Subcutaneous abdominal adipose tissue (tissue), 5 donors: Measurements from ENCODE around the gene MOXD1.
"Not testable (repeated sequence)": the region's sequence is repeated elsewhere in the genome, so short reads cannot be mapped to it uniquely, and the experiment has no call there.

Experiments
- H3K27ac ChIP-seq: one replicate; pipeline ENCODE4 v1.7.0; 2013; ENCODE audit warnings: low read depth, mild to moderate bottlenecking, inconsistent platforms, low read length, moderate library complexity
- H3K27me3 ChIP-seq, 5 donors: one replicate each; pipeline ENCODE4 v1.7.0; 2013; ENCODE audit warnings: low read length in 5 of 5, inconsistent platforms in 1 of 5; ENCODE audit not compliant: control insufficient read depth in 5 of 5, insufficient read depth in 4 of 5
- H3K36me3 ChIP-seq, 5 donors: one replicate each; pipeline ENCODE4 v1.7.0; 2013; ENCODE audit warnings: low read length in 5 of 5; ENCODE audit not compliant: control insufficient read depth in 5 of 5, insufficient read depth in 5 of 5
- H3K4me1 ChIP-seq, 5 donors: one replicate each; pipeline ENCODE4 v1.7.0; 2013; ENCODE audit warnings: low read length in 5 of 5, mild to moderate bottlenecking in 3 of 5, moderate library complexity in 1 of 5; ENCODE audit not compliant: control insufficient read depth in 5 of 5, insufficient read depth in 5 of 5
- H3K4me3 ChIP-seq, 5 donors: one replicate each; pipeline ENCODE4 v1.7.0; 2013; ENCODE audit warnings: low read length in 5 of 5, low read depth in 1 of 5
- H3K9ac ChIP-seq, 5 donors: one replicate each; pipeline ENCODE4 v1.7.0; 2013; ENCODE audit warnings: low read length in 5 of 5, mild to moderate bottlenecking in 4 of 5, moderate library complexity in 3 of 5
- H3K9me3 ChIP-seq, 5 donors: one replicate each; pipeline ENCODE4 v1.7.0; 2013; ENCODE audit warnings: low read length in 5 of 5; ENCODE audit not compliant: control insufficient read depth in 5 of 5
- donor health status: healthy.
- donor health status: healthy.
- donor health status: healthy.
- donor health status: healthy.
- donor health status: healthy.

MOXD1 gene

DNA sequence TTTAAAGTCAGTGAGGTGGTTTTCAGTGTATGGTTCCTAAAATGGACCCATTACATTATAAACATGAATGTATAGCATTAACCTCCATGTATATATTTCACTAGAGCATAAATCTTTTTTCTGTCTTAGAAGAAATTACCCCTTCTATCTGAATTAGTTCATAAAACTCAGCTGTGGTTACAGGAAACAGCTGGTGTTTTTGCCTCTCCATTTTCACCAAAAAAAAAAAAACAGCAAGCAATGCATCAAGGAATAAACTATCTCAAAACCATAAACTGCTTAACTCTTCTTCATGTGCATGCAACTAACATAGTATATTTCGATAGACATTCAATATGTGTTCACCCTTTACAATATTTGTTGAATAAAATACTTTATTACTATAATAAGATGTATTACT, 40.2 kb downstream of the MOXD1 start:
- Histone ChIP-seq H3K9me3 (no peaks in the 10 kb centered on the region), H3K27me3 (peaks cover 0 to 2% (median 0%) of the 10 kb centered on the region in 5 donors)

DNA sequence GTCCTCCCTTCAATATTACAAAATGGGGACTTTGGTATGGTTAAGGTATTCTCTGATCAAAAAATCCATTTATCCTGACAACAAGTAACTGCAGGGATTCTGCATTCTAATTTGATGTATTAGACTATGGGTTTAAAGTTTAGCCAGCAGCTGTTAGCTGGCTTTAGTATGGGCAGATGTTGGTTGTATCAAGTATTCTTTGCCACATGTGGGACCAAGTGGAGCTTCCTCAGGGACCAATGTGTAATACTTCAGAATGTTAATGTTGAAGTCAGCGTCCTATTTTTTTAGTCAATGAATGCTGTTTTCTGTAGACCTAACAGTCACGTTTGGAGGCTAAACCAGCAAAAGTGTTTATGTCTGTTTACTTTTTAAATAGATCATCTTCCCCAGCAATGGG, 41.4 kb downstream of the MOXD1 start:
- Histone ChIP-seq H3K4me3 (no peak overlapping the region), H3K4me1 (peaks cover 0 to 3% (median 0%) of the 10 kb centered on the region in 5 donors), H3K27me3 (peaks cover 0 to 2% (median 0%) of the 10 kb centered on the region in 5 donors), H3K9me3 (no peaks in the 10 kb centered on the region), H3K36me3 (no peaks in the 10 kb centered on the region), H3K9ac (no peak overlapping the region), H3K27ac (no peak overlapping the region)

More for the DNA sequence above, 40.2 kb downstream of the MOXD1 start:
- Histone ChIP-seq H3K27ac (no peak overlapping the region), H3K4me3 (no peak overlapping the region), H3K4me1 (peaks cover 0 to 3% (median 0%) of the 10 kb centered on the region in 5 donors), H3K36me3 (no peaks in the 10 kb centered on the region), H3K9ac (no peak overlapping the region)

- Histone ChIP-seq H3K27ac (no peak overlapping the region), H3K4me1 (peaks cover 0 to 3% (median 0%) of the 10 kb centered on the region in 5 donors), H3K4me3 (no peak overlapping the region), H3K36me3 (no peaks in the 10 kb centered on the region), H3K9me3 (no peaks in the 10 kb centered on the region), H3K27me3 (peaks cover 0 to 2% (median 0%) of the 10 kb centered on the region in 5 donors), H3K9ac (no peak overlapping the region)
Observed at GRCh38 chr6:132357120-132357519, 44.2 kb downstream of the MOXD1 start.

- H3K27me3 ChIP-seq: no peaks in the 10 kb centered on the region
- no peaks in the 10 kb centered on the region for H3K9me3 ChIP-seq
- H3K4me3 ChIP-seq: peak overlapping the region in 1 of 5 donors; percentile 18
- no peak overlapping the region for H3K9ac ChIP-seq
- no peaks in the 10 kb centered on the region for H3K36me3 ChIP-seq
- peaks cover 0 to 3% (median 0%) of the 10 kb centered on the region in 5 donors for H3K4me1 ChIP-seq
- no peak overlapping the region for H3K27ac ChIP-seq
Observed at GRCh38 chr6:132354517-132355167, 46.6 kb downstream of the MOXD1 start.

- not testable (repeated sequence) for H3K9ac ChIP-seq, H3K9me3 ChIP-seq, H3K27ac ChIP-seq, H3K4me1 ChIP-seq, H3K27me3 ChIP-seq, H3K4me3 ChIP-seq, H3K36me3 ChIP-seq
Observed at GRCh38 chr6:132351986-132352385, 49.3 kb downstream of the MOXD1 start.

DNA sequence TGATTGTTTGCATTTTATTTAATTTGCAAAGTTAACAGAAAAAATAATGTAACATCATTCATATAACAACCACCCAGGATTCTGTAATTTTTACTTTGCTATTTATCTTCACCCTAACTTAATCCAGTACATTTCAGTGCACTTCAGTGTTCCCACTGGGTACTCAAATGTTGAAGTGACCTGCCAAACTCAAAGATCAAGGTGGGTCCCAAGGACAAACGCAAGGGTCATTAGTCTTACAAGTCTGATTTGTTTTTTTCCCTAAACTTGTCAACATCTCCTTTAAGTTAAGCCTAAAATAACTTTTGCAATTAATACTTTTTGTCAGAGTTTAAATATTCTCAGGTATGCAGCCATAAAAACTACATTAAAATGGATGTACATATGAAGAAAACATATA, 53.0 kb downstream of the MOXD1 start:
- Histone ChIP-seq H3K9me3 (peaks cover 0 to 11% (median 8%) of the 10 kb centered on the region in 5 donors), H3K4me3 (no peak overlapping the region), H3K27me3 (no peaks in the 10 kb centered on the region), H3K27ac (no peak overlapping the region), H3K36me3 (no peaks in the 10 kb centered on the region), H3K4me1 (no peaks in the 10 kb centered on the region), H3K9ac (no peak overlapping the region)

GRCh38 chr6:132344811-132345210, 56.5 kb downstream of the MOXD1 start:
- peaks cover 0 to 11% (median 8%) of the 10 kb centered on the region in 5 donors for H3K9me3 ChIP-seq
- H3K9ac ChIP-seq: no peak overlapping the region
- H3K36me3 ChIP-seq: no peaks in the 10 kb centered on the region
- no peaks in the 10 kb centered on the region for H3K4me1 ChIP-seq
- no peak overlapping the region for H3K4me3 ChIP-seq
- H3K27ac ChIP-seq: no peak overlapping the region
- H3K27me3 ChIP-seq: no peaks in the 10 kb centered on the region

DNA sequence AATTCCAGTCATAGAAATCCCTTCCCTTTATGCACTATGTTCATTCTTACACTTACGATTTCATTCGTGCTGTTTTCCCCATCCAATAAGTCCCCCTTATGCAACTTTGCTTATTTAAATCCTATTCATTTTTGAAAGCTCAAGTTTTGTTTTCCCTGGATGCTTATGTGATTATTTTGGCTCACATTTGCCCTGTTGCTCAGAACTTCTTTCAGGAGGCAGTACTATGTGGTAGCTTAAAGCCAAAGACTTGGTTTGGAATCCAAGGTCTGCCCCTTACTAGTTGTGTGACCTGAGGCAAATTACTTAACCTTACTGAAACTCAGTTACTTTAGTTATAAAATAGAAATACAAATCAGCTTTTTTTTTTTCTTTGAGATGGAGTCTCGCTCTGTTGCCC, 59.6 kb downstream of the MOXD1 start:
- no peak overlapping the region for H3K27ac ChIP-seq
- H3K27me3 ChIP-seq: no peaks in the 10 kb centered on the region
- no peaks in the 10 kb centered on the region for H3K4me1 ChIP-seq
- no peak overlapping the region for H3K4me3 ChIP-seq
- no peaks in the 10 kb centered on the region for H3K36me3 ChIP-seq
- H3K9me3 ChIP-seq: peaks cover 0 to 11% (median 8%) of the 10 kb centered on the region in 5 donors
- no peak overlapping the region for H3K9ac ChIP-seq

- Histone ChIP-seq H3K9ac (no peak overlapping the region), H3K27ac (no peak overlapping the region), H3K27me3 (no peaks in the 10 kb centered on the region), H3K9me3 (no peaks in the 10 kb centered on the region), H3K4me3 (no peak overlapping the region), H3K4me1 (no peaks in the 10 kb centered on the region), H3K36me3 (no peaks in the 10 kb centered on the region)
Observed at GRCh38 chr6:132334521-132334885, 66.8 kb downstream of the MOXD1 start.

GRCh38 chr6:132333639-132334520, 67.4 kb downstream of the MOXD1 start:
- Histone ChIP-seq H3K9me3 (no peaks in the 10 kb centered on the region), H3K36me3 (no peaks in the 10 kb centered on the region), H3K27me3 (no peaks in the 10 kb centered on the region), H3K4me1 (no peaks in the 10 kb centered on the region), H3K4me3 (no peak overlapping the region), H3K9ac (no peak overlapping the region), H3K27ac (no peak overlapping the region)
